Esophagus muscularis mucosa (tissue), 3 donors: ENCODE measurements around the gene SCLT1.

ENCODE experiments used
- CTCF ChIP-seq, 3 experiments: fragments of 200-600 bp in 2 of 3; fragments of 450-650 bp in 1 of 3; sonication (generic) in 2 of 3; IDR thresholded peaks; one replicate each; pipeline ENCODE4 v1.5.1; 2017 to 2019; ENCODE audit warnings: antibody characterized with exemption in 3 of 3, mild to moderate bottlenecking in 2 of 3, moderate library complexity in 1 of 3
- POLR2A ChIP-seq: fragments of 450-650 bp; IDR thresholded peaks from one replicate; pipeline ENCODE4 v1.6.1; 2017; ENCODE audit warnings: antibody characterized with exemption, moderate library complexity, mild to moderate bottlenecking, low read depth

GRCh38 chr4:128973384-128973783 is 120.0 kb downstream of the SCLT1 start:
- no peak for TF ChIP-seq POLR2A
- no peak for TF ChIP-seq CTCF (IDR thresholded peaks at IDR 0.05)
